HG03108 (cell line): Measurements from ENCODE around the gene DYNLL2.
"Not testable (repeated sequence)": the region's sequence is repeated elsewhere in the genome, so short reads cannot be mapped to it uniquely, and the experiment has no call there.

ENCODE experiments used
- ATAC-seq: cut with Tn5 transposase; IDR thresholded peaks from one replicate; pipeline ENCODE4 v1.9.1; 2021; ENCODE audit warnings: moderate library complexity; ENCODE audit not compliant: unreplicated experiment

Gene DYNLL2

GRCh38 chr17:58066401-58066800 is 16.8 kb upstream of the DYNLL2 start:
- no peak for ATAC-seq

- ATAC-seq: no peak
These were observed 10.4 kb upstream of the DYNLL2 start for GRCh38 chr17:58072862-58073261.

- ATAC-seq: not testable (repeated sequence)
These were observed 10.0 kb upstream of the DYNLL2 start for GRCh38 chr17:58073266-58073665.

GRCh38 chr17:58074406-58074805 is 8.8 kb upstream of the DYNLL2 start:
- not testable (repeated sequence) for ATAC-seq

GRCh38 chr17:58079300-58080033 is 3.8 kb upstream of the DYNLL2 start:
- no peak for ATAC-seq

GRCh38 chr17:58081646-58082340 is 1.4 kb upstream of the DYNLL2 start:
- no peak for ATAC-seq

GRCh38 chr17:58082341-58082869 is 814 bp upstream of the DYNLL2 start:
- ATAC-seq: no peak

GRCh38 chr17:58083491-58084316 is 485 bp downstream of the DYNLL2 start:
- peak; percentile 51 for ATAC-seq

- no peak for ATAC-seq
These were observed 1.2 kb downstream of the DYNLL2 start for GRCh38 chr17:58084317-58084981.

- no peak for ATAC-seq
These were observed 2.0 kb downstream of the DYNLL2 start for GRCh38 chr17:58085039-58085715.

- ATAC-seq: no peak
These were observed 3.7 kb downstream of the DYNLL2 start for GRCh38 chr17:58086953-58087352.

- ATAC-seq: no peak
These were observed 5.4 kb downstream of the DYNLL2 start for GRCh38 chr17:58088624-58089023.

- ATAC-seq: no peak
These were observed 5.9 kb downstream of the DYNLL2 start for GRCh38 chr17:58089111-58089510.

GRCh38 chr17:58091024-58091567 is 7.9 kb downstream of the DYNLL2 start:
- ATAC-seq: no peak

GRCh38 chr17:58092101-58092796 is 9.0 kb downstream of the DYNLL2 start:
- ATAC-seq: no peak

- ATAC-seq: no peak
These were observed 9.7 kb downstream of the DYNLL2 start for GRCh38 chr17:58092797-58093385.

- no peak for ATAC-seq
These were observed 10.9 kb downstream of the DYNLL2 start for GRCh38 chr17:58094118-58094517.

- no peak for ATAC-seq
These were observed 13.7 kb downstream of the DYNLL2 start for GRCh38 chr17:58096892-58097291.
